IPS DF 6.9 (cell line): ENCODE results near the gene ADGRD1.

Experiments used
- DNase-seq: peaks from one replicate; pipeline ENCODE4 v3.0.0-alpha.2; 2013; ENCODE audit warnings: low read depth, low spot score
- H3K27ac ChIP-seq: one replicate; pipeline ENCODE4 v1.5.1; 2013; ENCODE audit warnings: low read length, control low read depth
- H3K27me3 ChIP-seq: 2 replicates; pipeline ENCODE4 v1.6.1; 2013; ENCODE audit warnings: mild to moderate bottlenecking, low read length; ENCODE audit not compliant: control insufficient read depth, insufficient read depth
- H3K36me3 ChIP-seq: 2 replicates; pipeline ENCODE4 v1.6.1; 2013; ENCODE audit warnings: low read length; ENCODE audit not compliant: control insufficient read depth, insufficient read depth
- H3K4me1 ChIP-seq: 2 replicates; pipeline ENCODE4 v1.6.1; 2013; ENCODE audit warnings: low read length; ENCODE audit not compliant: control insufficient read depth, insufficient read depth
- H3K4me3 ChIP-seq: 2 replicates; pipeline ENCODE4 v1.5.1; 2013; ENCODE audit warnings: mild to moderate bottlenecking, low read length
- H3K9me3 ChIP-seq: 2 replicates; pipeline ENCODE4 v1.6.1; 2013; ENCODE audit warnings: low read length, inconsistent platforms; ENCODE audit not compliant: control insufficient read depth, insufficient read depth
- WGBS: extraction: QIAGEN DNeasy Blood & Tissue Kit; methylation state at CpG from one replicate; pipeline ENCODE4 v1.1.7; 2013; ENCODE audit warnings: mixed read lengths, missing lambda C conversion rate; ENCODE audit not compliant: insufficient read length, insufficient coverage; 5-methylcytosine and 5-hydroxymethylcytosine counted together

The ADGRD1 gene

GRCh38 chr12:131085816-131086591 is 132.3 kb downstream of the ADGRD1 start:
- H3K36me3 ChIP-seq, result no peaks in the 10 kb centered on the region
- H3K4me1 ChIP-seq, result no peaks in the 10 kb centered on the region
- DNase-seq, result no peak
- H3K4me3 ChIP-seq, result no peak overlapping the region
- no peak overlapping the region for H3K27ac ChIP-seq
- H3K27me3 ChIP-seq, result no peaks in the 10 kb centered on the region
- H3K9me3 ChIP-seq, result no peaks in the 10 kb centered on the region
- no CpG with 5 or more reads among the region's 24 CpGs for WGBS

GRCh38 chr12:131087302-131087818 is 133.7 kb downstream of the ADGRD1 start:
- no peak for DNase-seq
- no peaks in the 10 kb centered on the region for H3K9me3 ChIP-seq
- no CpG with 5 or more reads among the region's 24 CpGs for WGBS
- no peaks in the 10 kb centered on the region for H3K4me1 ChIP-seq
- H3K36me3 ChIP-seq, result no peaks in the 10 kb centered on the region
- no peak overlapping the region for H3K27ac ChIP-seq
- no peaks in the 10 kb centered on the region for H3K27me3 ChIP-seq
- H3K4me3 ChIP-seq, result no peak overlapping the region

GRCh38 chr12:131087991-131088700 is 134.4 kb downstream of the ADGRD1 start:
- no peaks in the 10 kb centered on the region for H3K36me3 ChIP-seq
- H3K9me3 ChIP-seq, result no peaks in the 10 kb centered on the region
- no peak for DNase-seq
- H3K4me3 ChIP-seq, result no peak overlapping the region
- no peaks in the 10 kb centered on the region for H3K27me3 ChIP-seq
- no CpG with 5 or more reads among the region's 38 CpGs for WGBS
- H3K4me1 ChIP-seq, result no peaks in the 10 kb centered on the region
- no peak overlapping the region for H3K27ac ChIP-seq

GRCh38 chr12:131088701-131089530 is 135.2 kb downstream of the ADGRD1 start:
- Histone ChIP-seq H3K4me3 (no peak overlapping the region), H3K27me3 (no peaks in the 10 kb centered on the region), H3K4me1 (no peaks in the 10 kb centered on the region), H3K27ac (no peak overlapping the region), H3K9me3 (no peaks in the 10 kb centered on the region), H3K36me3 (no peaks in the 10 kb centered on the region)
- DNase-seq, result no peak
- no CpG with 5 or more reads among the region's 28 CpGs for WGBS

DNA sequence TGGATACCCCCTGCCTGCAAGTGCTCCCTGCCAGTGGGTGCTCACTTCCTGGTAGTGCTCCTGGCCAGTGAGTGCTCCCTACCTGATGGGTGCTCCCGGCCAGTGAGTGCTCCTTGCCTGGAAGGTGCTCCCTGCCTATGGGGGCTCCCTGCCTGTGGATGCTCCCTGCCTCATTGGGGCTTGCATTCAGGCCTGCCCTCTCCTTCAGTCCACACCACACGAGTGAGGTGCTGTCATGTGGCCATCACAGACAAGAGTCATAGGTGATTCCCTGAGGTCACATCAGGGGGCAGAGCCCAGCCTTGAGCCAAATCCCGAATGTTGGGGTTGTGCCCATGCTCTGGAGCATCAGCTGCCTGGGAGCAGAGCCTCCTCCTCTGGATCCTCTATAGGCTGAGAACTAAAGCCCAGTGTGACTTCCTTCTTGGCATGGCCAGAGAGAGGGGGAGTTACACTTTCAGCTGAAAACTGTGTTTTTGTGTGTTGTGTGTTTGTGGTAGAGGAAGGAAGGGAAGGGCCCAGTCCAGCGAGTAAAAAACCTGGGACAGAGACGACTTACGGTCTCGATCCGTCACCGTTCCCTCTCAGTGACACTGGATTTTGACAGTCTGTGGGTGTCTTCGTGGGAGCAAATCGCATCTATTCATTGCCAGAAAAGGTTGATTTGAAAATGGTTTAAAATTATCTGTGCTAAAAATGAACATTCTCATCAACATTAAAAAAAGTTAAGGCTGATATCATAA is 136.0 kb downstream of the ADGRD1 start:
- H3K4me3 ChIP-seq, result no peak overlapping the region
- no peak for DNase-seq
- H3K27ac ChIP-seq, result no peak overlapping the region
- no peaks in the 10 kb centered on the region for H3K36me3 ChIP-seq
- no peaks in the 10 kb centered on the region for H3K4me1 ChIP-seq
- no peaks in the 10 kb centered on the region for H3K9me3 ChIP-seq
- WGBS, result no CpG with 5 or more reads among the region's 11 CpGs
- no peaks in the 10 kb centered on the region for H3K27me3 ChIP-seq

DNA sequence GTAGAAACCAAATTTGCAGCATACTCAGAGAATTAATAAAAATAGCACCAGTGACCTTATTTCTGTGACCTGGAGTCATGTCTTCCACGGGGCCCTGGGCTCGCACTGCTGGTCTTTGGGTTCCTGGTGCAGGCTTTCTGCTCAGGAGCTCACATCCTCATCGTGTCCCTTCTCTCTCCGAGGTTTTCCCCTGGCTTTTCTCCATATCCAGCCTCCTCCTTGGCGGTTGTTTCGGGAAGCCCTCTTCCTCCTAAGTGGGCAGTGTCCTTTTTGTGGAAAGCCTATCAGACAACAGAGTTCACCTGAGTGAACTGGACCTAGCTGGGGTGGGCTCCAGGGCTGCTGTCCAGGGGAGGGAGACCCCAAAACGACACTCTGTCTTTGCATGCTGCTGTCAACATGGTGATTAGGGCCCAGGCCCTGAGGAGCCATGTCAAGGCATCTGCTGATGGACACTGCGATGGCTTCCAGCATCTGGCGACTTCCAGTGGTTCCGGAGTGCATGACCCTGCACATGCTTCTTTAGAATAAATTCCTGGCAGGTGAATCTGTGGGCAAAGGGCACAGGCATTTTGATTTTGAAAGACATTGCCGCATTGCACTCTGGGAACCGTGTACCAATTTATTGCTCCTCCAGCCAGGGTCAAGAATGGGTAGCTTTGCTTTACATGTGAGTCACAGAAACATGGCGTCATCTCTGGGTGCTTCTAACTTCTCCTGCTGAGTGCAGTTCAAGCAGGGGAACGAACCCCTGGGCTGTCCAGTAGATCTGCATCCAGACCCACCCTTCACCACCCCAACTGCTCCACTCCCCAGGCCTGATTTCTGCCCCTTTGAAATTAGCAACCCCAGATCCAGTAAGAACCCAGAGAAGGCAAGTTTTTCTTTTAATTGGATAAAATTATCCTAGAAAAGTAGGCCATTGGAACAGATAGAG is 136.8 kb downstream of the ADGRD1 start:
- H3K36me3 ChIP-seq, result no peaks in the 10 kb centered on the region
- WGBS, result no CpG with 5 or more reads among the region's 14 CpGs
- no peaks in the 10 kb centered on the region for H3K27me3 ChIP-seq
- no peak overlapping the region for H3K4me3 ChIP-seq
- no peak for DNase-seq
- no peaks in the 10 kb centered on the region for H3K4me1 ChIP-seq
- no peak overlapping the region for H3K27ac ChIP-seq
- no peaks in the 10 kb centered on the region for H3K9me3 ChIP-seq

GRCh38 chr12:131091413-131091975 is 137.8 kb downstream of the ADGRD1 start:
- H3K4me3 ChIP-seq, result no peak overlapping the region
- no peak for DNase-seq
- no peaks in the 10 kb centered on the region for H3K4me1 ChIP-seq
- H3K9me3 ChIP-seq, result no peaks in the 10 kb centered on the region
- H3K36me3 ChIP-seq, result no peaks in the 10 kb centered on the region
- H3K27ac ChIP-seq, result no peak overlapping the region
- H3K27me3 ChIP-seq, result no peaks in the 10 kb centered on the region
- no CpG with 5 or more reads among the region's 13 CpGs for WGBS

GRCh38 chr12:131091976-131092691 is 138.4 kb downstream of the ADGRD1 start:
- Histone ChIP-seq H3K9me3 (no peaks in the 10 kb centered on the region), H3K4me3 (no peak overlapping the region), H3K27me3 (no peaks in the 10 kb centered on the region), H3K36me3 (no peaks in the 10 kb centered on the region), H3K4me1 (no peaks in the 10 kb centered on the region), H3K27ac (no peak overlapping the region)
- WGBS, result no CpG with 5 or more reads among the region's 18 CpGs
- DNase-seq, result no peak
